Duodenal mucosa (tissue), 2 donors: ENCODE data around the gene TLDC2.

Experiments used
- H3K27ac ChIP-seq: one replicate; pipeline ENCODE4 v1.7.0; 2013; ENCODE audit warnings: low read depth, low read length
- H3K27me3 ChIP-seq, 2 donors: one replicate each; pipeline ENCODE4 v1.7.0; 2013; ENCODE audit warnings: low read length in 2 of 2, control low read depth in 1 of 2; ENCODE audit not compliant: insufficient read depth in 2 of 2, control insufficient read depth in 1 of 2
- H3K36me3 ChIP-seq, 2 donors: one replicate each; pipeline ENCODE4 v1.7.0; 2013; ENCODE audit warnings: low read length in 2 of 2, control low read depth in 1 of 2; ENCODE audit not compliant: insufficient read depth in 2 of 2, control insufficient read depth in 1 of 2
- H3K4me1 ChIP-seq, 2 donors: one replicate each; pipeline ENCODE4 v1.7.0; 2013; ENCODE audit warnings: low read length in 2 of 2, control low read depth in 1 of 2; ENCODE audit not compliant: insufficient read depth in 2 of 2, control insufficient read depth in 1 of 2
- H3K4me3 ChIP-seq, 2 donors: one replicate each; pipeline ENCODE4 v1.7.0; 2013; ENCODE audit warnings: low read length in 2 of 2, low read depth in 1 of 2
- H3K9ac ChIP-seq, 2 donors: one replicate each; pipeline ENCODE4 v1.7.0; 2013; ENCODE audit warnings: low read length in 2 of 2, low read depth in 1 of 2
- H3K9me3 ChIP-seq, 2 donors: one replicate each; pipeline ENCODE4 v1.7.0; 2013; ENCODE audit warnings: low read length in 2 of 2, control low read depth in 1 of 2; ENCODE audit not compliant: control insufficient read depth in 1 of 2

TLDC2 gene

DNA sequence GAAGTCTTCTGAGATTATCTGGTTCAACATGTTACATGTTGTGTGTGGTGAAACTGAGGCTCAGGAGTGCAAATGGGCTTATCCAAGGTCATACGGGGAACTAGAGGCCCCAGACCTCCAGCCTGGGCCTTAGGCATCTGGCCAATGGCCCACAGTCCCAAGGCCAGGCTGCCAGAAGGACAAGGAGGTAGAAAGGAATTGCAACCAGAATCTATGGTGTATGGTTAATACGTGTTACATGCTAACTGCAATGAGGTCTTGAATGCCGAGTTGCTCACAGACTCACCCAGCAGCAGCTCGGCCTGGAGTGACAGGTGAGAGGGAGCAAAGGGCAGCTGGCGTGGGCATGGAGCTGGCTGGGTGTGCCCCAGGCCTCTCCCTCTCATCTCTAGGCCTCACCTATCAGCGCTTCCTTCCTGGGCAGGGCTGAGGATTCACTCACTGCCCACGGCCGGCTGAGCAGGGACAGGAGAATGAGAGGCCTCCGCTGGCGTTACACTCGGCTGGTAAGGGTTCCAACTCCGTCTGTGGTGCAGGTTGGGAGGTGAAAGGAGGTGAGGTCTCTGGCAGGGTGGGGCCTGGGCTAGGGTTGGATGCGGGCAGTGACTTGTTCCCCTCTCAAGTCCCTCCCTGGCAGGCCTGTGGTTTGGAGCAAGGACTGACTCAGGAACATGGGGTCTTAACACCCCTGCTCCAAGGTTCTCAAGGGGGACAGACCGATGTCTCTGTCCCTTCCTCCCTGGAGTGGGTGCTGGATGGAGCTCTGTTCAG lies at the start of gene TLDC2:
Gene TLDC2, plus strand, starts transcription at position 437 of the 771 bp plus-strand sequence. Its CDS starts 37 bp downstream, at position 474.
- Histone ChIP-seq H3K27me3 (no peaks in the 10 kb centered on the region), H3K4me3 (peak within 1 kb of the TSS; percentile 69 to 73), H3K27ac (peak within 1 kb of the TSS; percentile 44), H3K4me1 (peaks cover 28 to 33% of the 10 kb centered on the region in 2 donors), H3K9ac (peak within 1 kb of the TSS; percentile 76 to 77), H3K36me3 (peaks cover 0 to 3% of the 10 kb centered on the region in 2 donors), H3K9me3 (no peaks in the 10 kb centered on the region)

DNA sequence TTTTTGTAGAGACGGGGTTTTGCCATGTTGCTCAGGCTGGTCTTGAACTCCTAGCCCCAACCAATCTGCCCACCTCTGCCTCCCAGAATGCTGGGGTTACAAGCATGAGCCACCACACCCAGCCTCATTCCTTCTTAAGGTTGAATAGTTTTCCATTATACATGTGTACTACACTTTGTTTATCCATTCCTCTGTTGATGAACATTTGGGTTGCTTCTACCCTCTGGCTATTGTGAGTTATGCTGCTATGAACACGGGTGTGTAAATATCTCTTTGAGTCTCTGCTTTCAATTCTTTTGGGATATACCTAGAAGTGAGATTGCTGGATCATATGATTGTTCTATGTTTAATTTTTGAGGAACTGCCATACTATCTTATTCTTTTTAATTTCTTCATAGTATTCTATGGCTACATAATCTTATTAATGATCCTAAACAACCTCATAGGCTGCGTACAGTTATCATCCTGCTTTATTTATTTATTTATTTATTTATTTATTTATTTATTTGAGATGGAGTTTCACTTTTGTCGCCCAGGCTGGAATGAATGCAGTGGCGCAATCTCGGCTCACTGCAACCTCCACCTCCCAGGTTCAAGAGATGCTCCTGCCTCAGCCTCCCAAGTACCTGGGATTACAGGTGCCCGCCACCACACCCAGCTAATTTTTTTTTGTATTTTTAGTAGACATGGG lies 49.2 kb upstream of the TLDC2 start:
- Histone ChIP-seq H3K27me3 (no peaks in the 10 kb centered on the region), H3K4me1 (peaks cover 11 to 14% of the 10 kb centered on the region in 2 donors), H3K36me3 (peaks cover 10 to 23% of the 10 kb centered on the region in 2 donors), H3K27ac (no peak overlapping the region), H3K9ac (no peak overlapping the region), H3K9me3 (no peaks in the 10 kb centered on the region), H3K4me3 (no peak overlapping the region)

GRCh38 chr20:36827541-36828279 lies 48.2 kb upstream of the TLDC2 start:
- no peak overlapping the region for H3K9ac ChIP-seq
- no peaks in the 10 kb centered on the region for H3K27me3 ChIP-seq
- H3K4me1 ChIP-seq = peaks cover 17 to 19% of the 10 kb centered on the region in 2 donors
- no peaks in the 10 kb centered on the region for H3K9me3 ChIP-seq
- no peak overlapping the region for H3K4me3 ChIP-seq
- peaks cover 10 to 23% of the 10 kb centered on the region in 2 donors for H3K36me3 ChIP-seq
- no peak overlapping the region for H3K27ac ChIP-seq

DNA sequence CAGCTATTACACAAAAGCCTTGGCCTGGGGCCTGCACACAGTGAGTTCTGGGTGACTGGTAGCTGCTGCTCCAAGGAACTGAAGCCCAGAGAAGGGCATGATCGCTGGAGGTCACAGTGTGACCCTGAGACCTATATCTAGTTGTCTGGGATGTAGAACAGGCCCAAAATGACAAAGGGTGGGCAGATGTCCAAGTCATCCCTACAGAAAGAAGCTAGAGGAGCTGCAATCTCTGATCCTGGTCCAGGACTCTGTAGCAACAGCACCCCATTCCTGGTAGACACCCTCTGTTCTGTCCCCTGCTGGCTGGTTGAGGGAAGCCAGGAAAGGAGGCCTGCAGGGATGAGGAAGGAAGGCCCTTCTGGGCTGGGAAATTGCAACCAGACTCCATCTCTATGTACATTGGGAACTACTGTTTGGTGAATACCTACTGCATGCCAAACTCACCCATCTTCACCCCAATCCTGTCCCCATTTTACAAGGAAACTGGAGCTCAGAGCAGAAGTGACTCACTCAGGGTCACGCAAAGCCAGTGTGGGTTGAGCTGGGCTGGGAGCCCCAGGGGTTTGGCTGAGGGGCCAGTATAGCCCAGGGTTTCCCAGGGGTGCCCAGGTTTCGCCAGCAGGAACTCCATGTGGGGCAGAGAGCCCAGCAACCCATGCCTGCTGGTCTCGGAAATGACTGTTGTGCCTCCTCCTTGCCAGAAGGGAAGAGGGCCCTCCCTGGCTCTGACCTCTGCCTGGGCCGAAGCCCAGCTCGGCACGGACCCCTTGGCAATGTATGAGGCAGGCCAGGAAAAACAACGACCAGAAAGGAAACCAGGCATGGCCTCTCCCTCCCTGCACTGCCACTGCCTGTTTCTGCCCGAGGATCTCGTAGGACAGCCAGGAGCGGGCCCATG lies 44.9 kb upstream of the TLDC2 start:
- Histone ChIP-seq H3K36me3 (peaks cover 10 to 15% of the 10 kb centered on the region in 2 donors), H3K27ac (peak overlapping the region; percentile 27), H3K4me1 (peaks cover 26 to 27% of the 10 kb centered on the region in 2 donors), H3K9me3 (no peaks in the 10 kb centered on the region), H3K4me3 (no peak overlapping the region), H3K9ac (no peak overlapping the region), H3K27me3 (no peaks in the 10 kb centered on the region)

DNA sequence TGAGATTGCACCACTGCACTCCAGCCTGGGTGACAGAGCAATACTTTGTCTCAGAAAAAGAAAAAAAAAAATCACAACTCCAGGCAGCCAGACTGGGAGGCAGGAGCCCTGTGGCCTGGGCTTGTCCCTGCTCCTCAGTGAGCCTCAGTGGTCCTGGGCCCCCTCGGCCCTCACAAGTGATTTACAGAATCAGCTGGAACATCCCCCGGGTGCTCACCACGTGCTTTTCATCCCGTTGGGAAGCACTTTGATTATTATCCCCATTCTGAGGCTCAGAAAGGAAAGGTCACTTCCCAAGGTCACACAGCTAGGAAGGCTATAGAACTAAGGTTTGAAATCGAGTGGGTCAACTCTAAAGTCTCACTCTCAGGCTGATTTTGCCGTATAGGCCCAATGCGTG lies 43.1 kb upstream of the TLDC2 start:
- peak overlapping the region; percentile 56 for H3K27ac ChIP-seq
- H3K9ac ChIP-seq = peak overlapping the region in 1 of 2 donors; percentile 27
- H3K4me1 ChIP-seq = peaks cover 29% of the 10 kb centered on the region in 2 donors
- peaks cover 10 to 13% of the 10 kb centered on the region in 2 donors for H3K36me3 ChIP-seq
- no peaks in the 10 kb centered on the region for H3K9me3 ChIP-seq
- H3K27me3 ChIP-seq = no peaks in the 10 kb centered on the region
- no peak overlapping the region for H3K4me3 ChIP-seq

DNA sequence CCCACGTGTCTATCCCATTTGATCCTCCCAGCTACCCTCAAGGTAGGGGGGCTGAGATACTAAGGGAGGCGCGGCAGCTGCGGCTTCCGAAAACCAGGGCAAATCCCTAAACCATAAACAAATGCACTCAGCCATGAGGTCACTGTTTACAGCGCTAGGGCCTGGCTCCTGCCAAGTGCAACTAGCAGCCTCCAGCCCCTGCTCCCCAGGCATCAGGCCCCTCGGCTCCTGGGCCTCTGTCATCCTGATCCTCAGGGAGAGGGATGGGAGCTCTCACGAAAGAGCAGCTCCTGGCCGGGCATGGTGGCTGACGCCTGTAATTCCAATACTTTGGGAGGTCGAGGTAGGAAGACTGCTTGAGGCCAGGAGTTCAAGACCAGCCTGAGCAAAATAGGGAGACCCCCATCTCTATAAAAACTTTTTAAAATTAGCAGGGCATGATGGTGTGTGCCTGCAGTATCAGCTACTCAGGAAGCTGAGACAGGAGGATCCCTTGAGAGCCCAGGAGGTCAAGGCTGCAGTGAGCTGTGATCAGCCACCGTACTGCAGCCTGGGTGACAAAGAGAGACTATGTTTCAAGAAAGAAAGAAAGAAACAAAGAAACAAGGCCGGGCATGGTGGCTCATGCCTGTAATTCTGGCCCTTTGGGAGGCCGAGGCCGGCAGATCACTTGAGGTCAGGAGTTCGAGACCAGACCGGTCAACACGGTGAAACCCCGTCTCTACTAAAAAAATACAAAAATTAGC lies 42.5 kb upstream of the TLDC2 start:
- H3K4me1 ChIP-seq = peaks cover 25% of the 10 kb centered on the region in 2 donors
- H3K9ac ChIP-seq = no peak overlapping the region
- H3K9me3 ChIP-seq = no peaks in the 10 kb centered on the region

DNA sequence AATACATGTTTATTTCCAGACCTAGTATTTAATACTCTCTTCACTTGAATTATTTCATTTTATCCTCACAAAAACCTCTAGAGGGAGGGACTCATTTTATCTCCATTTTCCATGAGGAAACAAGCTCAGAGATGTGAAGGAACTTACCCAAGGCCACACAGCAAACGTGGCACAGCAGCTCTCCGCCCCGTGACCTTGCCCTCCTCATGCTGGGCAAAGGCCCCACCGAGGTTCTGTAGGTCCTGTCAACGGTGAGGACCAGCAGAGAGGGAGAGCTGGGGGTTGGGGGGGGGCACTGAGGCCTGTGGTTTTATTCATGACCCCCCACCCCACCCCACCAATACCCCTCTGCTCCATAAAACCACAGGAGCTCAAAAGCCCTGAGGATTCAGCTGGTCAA lies 40.9 kb upstream of the TLDC2 start:
- peaks cover 25% of the 10 kb centered on the region in 2 donors for H3K4me1 ChIP-seq
- H3K9ac ChIP-seq = peak overlapping the region in 1 of 2 donors; percentile 48
- peak overlapping the region; percentile 69 for H3K27ac ChIP-seq
- H3K27me3 ChIP-seq = no peaks in the 10 kb centered on the region
- H3K9me3 ChIP-seq = no peaks in the 10 kb centered on the region
- peak overlapping the region; percentile 58 to 67 for H3K4me3 ChIP-seq
- H3K36me3 ChIP-seq = no peaks in the 10 kb centered on the region

More for the DNA sequence above, 42.5 kb upstream of the TLDC2 start:
- Histone ChIP-seq H3K27me3 (no peaks in the 10 kb centered on the region), H3K36me3 (peaks cover 7% of the 10 kb centered on the region in 2 donors), H3K4me3 (no peak overlapping the region), H3K27ac (peak overlapping the region; percentile 30)

- Histone ChIP-seq H3K9ac (peak overlapping the region in 1 of 2 donors; percentile 48), H3K4me1 (peaks cover 25% of the 10 kb centered on the region in 2 donors), H3K9me3 (no peaks in the 10 kb centered on the region), H3K36me3 (no peaks in the 10 kb centered on the region), H3K27ac (peak overlapping the region; percentile 69), H3K4me3 (peak overlapping the region; percentile 58 to 67), H3K27me3 (no peaks in the 10 kb centered on the region)
Measured at GRCh38 chr20:36835453-36836198, 40.3 kb upstream of the TLDC2 start.
